Colonic mucosa (tissue), 4 donors: ENCODE data around the gene ASAH2B. TPM values are rescaled to one million over a fixed set of nuclear protein-coding genes. Genes with fewer than 3 reads are reported as not detected.

Experiments used
- DNase-seq: peaks from one replicate; pipeline ENCODE4 v3.0.0-alpha.2; 2020
- H3K27ac ChIP-seq: fragments of 200-600 bp; one replicate; pipeline ENCODE4 v1.8.0; 2021
- H3K27me3 ChIP-seq: fragments of 200-600 bp; one replicate; pipeline ENCODE4 v1.8.0; 2021
- H3K36me3 ChIP-seq: fragments of 200-600 bp; one replicate; pipeline ENCODE4 v1.8.0; 2021
- H3K4me1 ChIP-seq: fragments of 200-600 bp; one replicate; pipeline ENCODE4 v1.8.0; 2021; ENCODE audit warnings: mild to moderate bottlenecking
- H3K4me3 ChIP-seq: fragments of 200-600 bp; one replicate; pipeline ENCODE4 v1.8.0; 2021
- H3K9ac ChIP-seq, 2 donors: one replicate each; pipeline ENCODE4 v1.7.0; 2013; ENCODE audit warnings: control low read depth in 2 of 2, low read depth in 2 of 2, low read length in 2 of 2
- H3K9me3 ChIP-seq: fragments of 200-600 bp; one replicate; pipeline ENCODE4 v1.8.0; 2021
- CTCF ChIP-seq: fragments of 200-600 bp; IDR thresholded peaks from one replicate; pipeline ENCODE4 v1.8.0; 2022; ENCODE audit warnings: antibody characterized with exemption, mild to moderate bottlenecking
- intact Hi-C: fragments of 100-400 bp; cut with DNase I; formaldehyde crosslinking; loops from one replicate; pipeline ENCODE4 v1.14.1; 2022
- total RNA-seq, 2 donors: library from RNA; stranded (reverse); fragmentation: NEBNext Ultra II Directional in 1 of 2; extraction: Animal tissue kit (Norgen Biotek cat#: 25700) in 1 of 2; gene quantifications; one replicate each; pipeline ENCODE4 v1.2.1, GENCODE V29; 2021
- donor health status: healthy.
- donor health status: DM: no; HTN: no; CAD: no.
- donor health status: DM: no; HTN: no; CAD: no.

ASAH2B gene
- total RNA-seq, 2 donors from 2014 or later, result 3.2 to 6.7 TPM

GRCh38 chr10:50794490-50794889 is 54.8 kb downstream of the ASAH2B start:
- TF ChIP-seq CTCF, result no peak
- H3K4me3 ChIP-seq, result no peak overlapping the region
- no peak for DNase-seq
- no peaks in the 10 kb centered on the region for H3K36me3 ChIP-seq
- intact Hi-C loops, result loop anchor here (5.0 kb wide), 1 partner anchor 93 kb away; the partner anchor contains the start of gene A1CF
- H3K9me3 ChIP-seq, result no peaks in the 10 kb centered on the region
- H3K4me1 ChIP-seq, result no peaks in the 10 kb centered on the region
- H3K9ac ChIP-seq, result no peak overlapping the region
- no peaks in the 10 kb centered on the region for H3K27me3 ChIP-seq
- H3K27ac ChIP-seq, result no peak overlapping the region

GRCh38 chr10:50796693-50797092 is 57.0 kb downstream of the ASAH2B start:
- H3K27ac ChIP-seq, result no peak overlapping the region
- no peak for TF ChIP-seq CTCF

GRCh38 chr10:50798297-50798696 is 58.6 kb downstream of the ASAH2B start:
- no peak for TF ChIP-seq CTCF
- Histone ChIP-seq H3K27ac (no peak overlapping the region), H3K4me3 (no peak overlapping the region), H3K36me3 (no peaks in the 10 kb centered on the region), H3K9me3 (no peaks in the 10 kb centered on the region), H3K27me3 (no peaks in the 10 kb centered on the region), H3K9ac (no peak overlapping the region), H3K4me1 (no peaks in the 10 kb centered on the region)
- no peak for DNase-seq
- intact Hi-C loops, result no loop called here

More at GRCh38 chr10:50796693-50797092, 57.0 kb downstream of the ASAH2B start:
- no peaks in the 10 kb centered on the region for H3K4me1 ChIP-seq
- DNase-seq, result no peak
- H3K36me3 ChIP-seq, result no peaks in the 10 kb centered on the region
- no peaks in the 10 kb centered on the region for H3K27me3 ChIP-seq
- intact Hi-C loops, result no loop called here
- H3K4me3 ChIP-seq, result no peak overlapping the region
- H3K9me3 ChIP-seq, result no peaks in the 10 kb centered on the region
- H3K9ac ChIP-seq, result no peak overlapping the region

- TF ChIP-seq CTCF, result no peak
- DNase-seq, result no peak
- Histone ChIP-seq H3K4me1 (no peaks in the 10 kb centered on the region), H3K27ac (no peak overlapping the region), H3K4me3 (no peak overlapping the region), H3K27me3 (no peaks in the 10 kb centered on the region), H3K36me3 (no peaks in the 10 kb centered on the region), H3K9ac (no peak overlapping the region), H3K9me3 (no peaks in the 10 kb centered on the region)
- intact Hi-C loops, result no loop called here
These were observed 59.9 kb downstream of the ASAH2B start for GRCh38 chr10:50799595-50799994.

GRCh38 chr10:50805981-50806622 is 66.4 kb downstream of the ASAH2B start:
- intact Hi-C loops, result no loop called here
- DNase-seq, result no peak
- H3K27me3 ChIP-seq, result no peaks in the 10 kb centered on the region

More at GRCh38 chr10:50805981-50806622, 66.4 kb downstream of the ASAH2B start:
- H3K27ac ChIP-seq, result no peak overlapping the region
- H3K36me3 ChIP-seq, result no peaks in the 10 kb centered on the region
- TF ChIP-seq CTCF, result no peak
- H3K9ac ChIP-seq, result no peak overlapping the region
- H3K9me3 ChIP-seq, result no peaks in the 10 kb centered on the region
- no peaks in the 10 kb centered on the region for H3K4me1 ChIP-seq
- H3K4me3 ChIP-seq, result no peak overlapping the region
